Right atrium auricular region (tissue), 2 donors: ENCODE measurements around the gene RUNX2. TPM values are rescaled to one million over a fixed set of nuclear protein-coding genes. Genes with fewer than 3 reads are reported as not detected.

Experiments used
- DNase-seq: peaks from one replicate; pipeline ENCODE4 v3.0.0-alpha.2; 2019; ENCODE audit warnings: low spot score
- H3K27ac ChIP-seq, 2 donors: fragments of 200-600 bp; sonication (generic); 1 replicate in 1 of 2; 2 replicates in 1 of 2; pipeline ENCODE4 v1.5.1; 2016 to 2019
- H3K27me3 ChIP-seq, 2 donors: fragments of 200-600 bp; sonication (generic); one replicate each; pipeline versions ENCODE4 v1.5.1 to v1.6.0; 2017 to 2019
- H3K36me3 ChIP-seq: fragments of 200-600 bp; sonication (generic); one replicate; pipeline ENCODE4 v1.5.1; 2016
- H3K4me1 ChIP-seq, 2 donors: fragments of 200-600 bp; sonication (generic); one replicate each; pipeline versions ENCODE4 v1.5.1 to v1.6.0; 2017 to 2019
- H3K4me3 ChIP-seq, 2 donors: fragments of 200-600 bp; sonication (generic); 1 replicate in 1 of 2; 2 replicates in 1 of 2; pipeline ENCODE4 v1.5.1; 2017 to 2019; ENCODE audit warnings: mild to moderate bottlenecking in 1 of 2, moderate library complexity in 1 of 2
- H3K9me3 ChIP-seq, 2 donors: fragments of 200-600 bp; sonication (generic); one replicate each; pipeline ENCODE4 v1.5.1; 2019
- CTCF ChIP-seq, 2 donors: fragments of 200-600 bp; sonication (generic); IDR thresholded peaks; one replicate each; pipeline ENCODE4 v1.5.1; 2019; ENCODE audit warnings: antibody characterized with exemption in 2 of 2
- total RNA-seq, 2 donors: library from RNA; depleted of rRNA; stranded (reverse); fragments of >200 nt; gene quantifications; one replicate each; pipeline ENCODE4 v1.1.0, GENCODE V29; 2016

RUNX2 gene
- total RNA-seq, 2 donors from 2014 or later, result 0.55 to 0.85 TPM

- no peaks in the 10 kb centered on the region for H3K4me1 ChIP-seq
- no peaks in the 10 kb centered on the region for H3K27me3 ChIP-seq
- no peaks in the 10 kb centered on the region for H3K36me3 ChIP-seq
- no peaks in the 10 kb centered on the region for H3K9me3 ChIP-seq
- DNase-seq, result no peak
- no peak for TF ChIP-seq CTCF (IDR thresholded peaks at IDR 0.05)
- no peak overlapping the region for H3K4me3 ChIP-seq
- H3K27ac ChIP-seq, result no peak overlapping the region
These were observed 329.1 kb downstream of the RUNX2 start for GRCh38 chr6:45657226-45657625.

GRCh38 chr6:45658400-45658799, 330.3 kb downstream of the RUNX2 start:
- Histone ChIP-seq H3K27ac (no peak overlapping the region), H3K4me1 (peaks cover 0 to 4% of the 10 kb centered on the region in 2 donors), H3K9me3 (no peaks in the 10 kb centered on the region), H3K36me3 (no peaks in the 10 kb centered on the region), H3K4me3 (no peak overlapping the region), H3K27me3 (no peaks in the 10 kb centered on the region)
- DNase-seq, result no peak
- no peak for TF ChIP-seq CTCF (IDR thresholded peaks at IDR 0.05)

- Histone ChIP-seq H3K9me3 (no peaks in the 10 kb centered on the region), H3K4me1 (peaks cover 0 to 9% of the 10 kb centered on the region in 2 donors), H3K27ac (no peak overlapping the region), H3K4me3 (no peak overlapping the region), H3K36me3 (no peaks in the 10 kb centered on the region), H3K27me3 (peaks cover 0 to 4% of the 10 kb centered on the region in 2 donors)
- TF ChIP-seq CTCF (IDR thresholded peaks at IDR 0.05), result no peak
- DNase-seq, result no peak
These were observed 330.8 kb downstream of the RUNX2 start for GRCh38 chr6:45658958-45659357.

- H3K27ac ChIP-seq, result no peak overlapping the region
- peaks cover 5 to 7% of the 10 kb centered on the region in 2 donors for H3K27me3 ChIP-seq
- no peak for DNase-seq
- peaks cover 0 to 13% of the 10 kb centered on the region in 2 donors for H3K4me1 ChIP-seq
- TF ChIP-seq CTCF (IDR thresholded peaks at IDR 0.05), result no peak
- H3K9me3 ChIP-seq, result no peaks in the 10 kb centered on the region
- H3K36me3 ChIP-seq, result no peaks in the 10 kb centered on the region
- H3K4me3 ChIP-seq, result no peak overlapping the region
These were observed 333.5 kb downstream of the RUNX2 start for GRCh38 chr6:45661661-45662060.

- Histone ChIP-seq H3K36me3 (no peaks in the 10 kb centered on the region), H3K9me3 (no peaks in the 10 kb centered on the region), H3K27me3 (peaks cover 5 to 7% of the 10 kb centered on the region in 2 donors), H3K4me1 (peaks cover 0 to 13% of the 10 kb centered on the region in 2 donors), H3K27ac (no peak overlapping the region), H3K4me3 (peak overlapping the region in 1 of 2 donors; percentile 33)
- peak; percentile 58 for DNase-seq
- TF ChIP-seq CTCF (IDR thresholded peaks at IDR 0.05), result no peak
These were observed 335.4 kb downstream of the RUNX2 start for GRCh38 chr6:45663251-45664221.
